Measurements from ENCODE around the gene UCK2. TPM values are rescaled to one million over a fixed set of nuclear protein-coding genes. Genes with fewer than 3 reads are reported as not detected.
A peak's percentile ranks its signal among the peaks of the same experiment; 100 is the strongest.

The UCK2 gene
- total RNA-seq, 1 donor from 2014 or later = 8.1 TPM

- DNase-seq (ENCODE audit: low spot score) (no peak), ATAC-seq (no peak)
Observed at GRCh38 chr1:165833358-165833757, 5.9 kb downstream of the UCK2 start.

GRCh38 chr1:165834229-165834628 is 6.8 kb downstream of the UCK2 start:
- ATAC-seq (no peak), DNase-seq (ENCODE audit: low spot score) (no peak)

GRCh38 chr1:165834881-165835280 is 7.5 kb downstream of the UCK2 start:
- ATAC-seq (peak; percentile 69), DNase-seq (ENCODE audit: low spot score) (no peak)

GRCh38 chr1:165836664-165837482 is 9.5 kb downstream of the UCK2 start:
- ATAC-seq = no peak
- no peak for DNase-seq (ENCODE audit: low spot score)

- DNase-seq (ENCODE audit: low spot score) = no peak
- peak; percentile 39 for ATAC-seq
Observed at GRCh38 chr1:165837838-165838364, 10.5 kb downstream of the UCK2 start.

GRCh38 chr1:165840423-165840822 is 13.0 kb downstream of the UCK2 start:
- ATAC-seq = no peak
- DNase-seq (ENCODE audit: low spot score) = no peak

- DNase-seq (ENCODE audit: low spot score) (no peak), ATAC-seq (no peak)
Observed at GRCh38 chr1:165841582-165842017, 14.2 kb downstream of the UCK2 start.

- no peak for DNase-seq (ENCODE audit: low spot score)
- no peak for ATAC-seq
Observed at GRCh38 chr1:165842023-165842670, 14.7 kb downstream of the UCK2 start.

GRCh38 chr1:165842671-165843129 is 15.3 kb downstream of the UCK2 start:
- no peak for ATAC-seq
- DNase-seq (ENCODE audit: low spot score) = no peak

- DNase-seq (ENCODE audit: low spot score) (no peak), ATAC-seq (no peak)
Observed at GRCh38 chr1:165843304-165843703, 15.9 kb downstream of the UCK2 start.

GRCh38 chr1:165844114-165844798 is 16.8 kb downstream of the UCK2 start:
- no peak for ATAC-seq
- no peak for DNase-seq (ENCODE audit: low spot score)

GRCh38 chr1:165844933-165845332 is 17.5 kb downstream of the UCK2 start:
- no peak for DNase-seq (ENCODE audit: low spot score)
- ATAC-seq = no peak

- no peak for ATAC-seq
- no peak for DNase-seq (ENCODE audit: low spot score)
Observed at GRCh38 chr1:165845569-165845968, 18.2 kb downstream of the UCK2 start.

GRCh38 chr1:165845992-165846748 is 18.8 kb downstream of the UCK2 start:
- ATAC-seq = no peak
- no peak for DNase-seq (ENCODE audit: low spot score)

- ATAC-seq = no peak
- no peak for DNase-seq (ENCODE audit: low spot score)
Observed at GRCh38 chr1:165847486-165847885, 20.1 kb downstream of the UCK2 start.

- DNase-seq (ENCODE audit: low spot score) (no peak), ATAC-seq (no peak)
Observed at GRCh38 chr1:165849353-165850133, 22.1 kb downstream of the UCK2 start.

GRCh38 chr1:165851034-165851658 is 23.7 kb downstream of the UCK2 start:
- ATAC-seq = no peak
- DNase-seq (ENCODE audit: low spot score) = no peak

- no peak for DNase-seq (ENCODE audit: low spot score)
- no peak for ATAC-seq
Observed at GRCh38 chr1:165852871-165853270, 25.5 kb downstream of the UCK2 start.

- ATAC-seq (no peak), DNase-seq (ENCODE audit: low spot score) (no peak)
Observed at GRCh38 chr1:165853528-165854075, 26.2 kb downstream of the UCK2 start.
